Hepatocyte (in vitro differentiated cells): ENCODE results near the gene THUMPD3. TPM values are rescaled to one million over a fixed set of nuclear protein-coding genes. Genes with fewer than 3 reads are reported as not detected.

Experiments used
- DNase-seq: peaks from one replicate; pipeline ENCODE4 v3.0.0-alpha.2; 2016; ENCODE audit warnings: low spot score
- H2AFZ ChIP-seq: fragments of 200-600 bp; sonication (generic); 2 replicates; pipeline ENCODE4 v1.6.0; 2016; ENCODE audit warnings: antibody characterized with exemption, mild to moderate bottlenecking
- H3K27ac ChIP-seq: fragments of 200-600 bp; sonication (generic); 2 replicates; pipeline ENCODE4 v1.5.1; 2016; ENCODE audit warnings: mild to moderate bottlenecking
- H3K27me3 ChIP-seq: fragments of 200-600 bp; sonication (generic); 2 replicates; pipeline ENCODE4 v1.6.1; 2016
- H3K36me3 ChIP-seq: fragments of 200-600 bp; sonication (generic); replicated peaks from 2 replicates; pipeline ENCODE4 v1.5.1; 2016; ENCODE audit warnings: low read depth; ENCODE audit not compliant: insufficient read depth
- H3K4me1 ChIP-seq: fragments of 200-600 bp; sonication (generic); 2 replicates; pipeline ENCODE4 v1.5.1; 2016; ENCODE audit warnings: mild to moderate bottlenecking, moderate library complexity; ENCODE audit not compliant: insufficient read depth
- H3K4me2 ChIP-seq: fragments of 200-600 bp; sonication (generic); 2 replicates; pipeline ENCODE4 v1.6.0; 2016
- H3K4me3 ChIP-seq: fragments of 200-600 bp; sonication (generic); 2 replicates; pipeline ENCODE4 v1.5.1; 2016; ENCODE audit warnings: mild to moderate bottlenecking
- H3K79me2 ChIP-seq: fragments of 200-600 bp; sonication (generic); 2 replicates; pipeline ENCODE4 v1.6.0; 2017; ENCODE audit warnings: mild to moderate bottlenecking
- H3K9me2 ChIP-seq: fragments of 200-600 bp; sonication (generic); replicated peaks from 2 replicates; pipeline ENCODE4 v1.6.0; 2017; ENCODE audit warnings: mild to moderate bottlenecking; ENCODE audit not compliant: insufficient read depth
- H3K9me3 ChIP-seq: fragments of 200-600 bp; sonication (generic); 2 replicates; pipeline ENCODE4 v1.5.1; 2016; ENCODE audit warnings: low read depth, mild to moderate bottlenecking
- H4K20me1 ChIP-seq: fragments of 200-600 bp; sonication (generic); 2 replicates; pipeline ENCODE4 v1.6.0; 2016; ENCODE audit warnings: mild to moderate bottlenecking; ENCODE audit not compliant: insufficient read depth, poor library complexity, severe bottlenecking
- EZH2 ChIP-seq: fragments of 200-600 bp; sonication (generic); IDR thresholded peaks from 2 replicates; pipeline ENCODE4 v1.6.1; 2016; ENCODE audit warnings: antibody characterized with exemption, mild to moderate bottlenecking, borderline replicate concordance
- EZH2phosphoT487 ChIP-seq: fragments of 200-600 bp; sonication (generic); IDR thresholded peaks from one replicate; pipeline ENCODE4 v1.6.1; 2018; ENCODE audit warnings: antibody characterized with exemption, mild to moderate bottlenecking, low read depth, moderate library complexity; ENCODE audit not compliant: unreplicated experiment, severe bottlenecking
- WGBS: methylation state at CpG from one replicate; pipeline ENCODE4 v1.1.6; 2016; ENCODE audit warnings: low lambda C conversion rate; ENCODE audit errors: missing lambda C conversion rate; 5-methylcytosine and 5-hydroxymethylcytosine counted together
- polyA plus RNA-seq: library from polyadenylated mRNA; unstranded; fragments of >200 nt; fragmentation: Nextera tagmentation; extraction: Ambion mirVana; gene quantifications from 2 replicates; pipeline ENCODE4 v1.2.1, GENCODE V29; 2016
- total RNA-seq: library from RNA; depleted of rRNA; stranded (reverse); fragments of >200 nt; gene quantifications from 2 replicates; pipeline ENCODE4 v1.2.3, GENCODE V29; 2014
- TF ChIP-seq, protein P1 (sequence below): fragments of 200-600 bp; sonication (generic); IDR thresholded peaks from 2 replicates; pipeline ENCODE4 v1.5.1; 2016; ENCODE audit warnings: antibody characterized with exemption, mild to moderate bottlenecking; ENCODE audit not compliant: poor library complexity

The THUMPD3 gene
- total and polyA plus RNA-seq, 2 experiments from 2014 or later = 17.3 to 22.7 TPM

- H3K27ac ChIP-seq = no peak overlapping the region
Observed at GRCh38 chr3:9416139-9416780, 53.4 kb downstream of the THUMPD3 start.

DNA sequence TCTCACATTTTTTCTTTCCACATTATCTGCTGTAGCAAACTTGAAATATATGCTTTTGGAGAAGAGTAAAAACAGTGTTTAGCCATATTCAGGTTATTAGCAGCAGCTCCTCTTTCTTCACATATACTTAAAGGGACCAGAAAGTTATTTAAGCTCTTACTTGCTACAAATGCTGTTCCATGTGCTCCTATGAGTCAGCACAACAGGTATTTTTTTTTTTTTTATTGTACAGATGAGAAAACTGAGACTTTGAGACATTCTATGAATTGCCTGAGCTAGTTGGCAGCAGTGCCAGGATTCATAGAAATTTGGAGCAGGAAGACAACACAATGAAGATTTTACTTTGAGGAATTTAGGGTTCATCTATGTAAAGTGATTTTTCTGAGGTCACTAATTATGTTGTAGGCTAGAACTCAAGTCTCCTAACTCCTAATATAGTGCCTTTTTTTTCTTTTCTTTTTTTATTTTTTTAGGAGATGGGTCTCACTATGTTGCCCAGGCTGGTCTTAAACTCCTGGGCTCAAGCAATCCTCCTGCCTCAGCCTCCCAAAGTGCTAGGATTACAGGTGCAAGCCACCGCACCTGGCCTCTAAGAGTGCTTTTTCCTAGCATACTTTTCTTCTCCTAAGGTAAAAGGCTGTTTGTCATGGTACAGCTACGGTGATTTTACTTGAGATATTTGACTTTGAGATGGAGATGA is 58.1 kb downstream of the THUMPD3 start:
- WGBS = 64% methylated on average over 2 of the region's 2 CpGs

More at GRCh38 chr3:9416139-9416780, 53.4 kb downstream of the THUMPD3 start:
- H3K9me3 ChIP-seq = no peaks in the 10 kb centered on the region
- no peaks in the 10 kb centered on the region for H3K36me3 ChIP-seq
- no peak for TF ChIP-seq EZH2phosphoT487
- no peak for TF ChIP-seq EZH2
- TF ChIP-seq, protein P1, sequence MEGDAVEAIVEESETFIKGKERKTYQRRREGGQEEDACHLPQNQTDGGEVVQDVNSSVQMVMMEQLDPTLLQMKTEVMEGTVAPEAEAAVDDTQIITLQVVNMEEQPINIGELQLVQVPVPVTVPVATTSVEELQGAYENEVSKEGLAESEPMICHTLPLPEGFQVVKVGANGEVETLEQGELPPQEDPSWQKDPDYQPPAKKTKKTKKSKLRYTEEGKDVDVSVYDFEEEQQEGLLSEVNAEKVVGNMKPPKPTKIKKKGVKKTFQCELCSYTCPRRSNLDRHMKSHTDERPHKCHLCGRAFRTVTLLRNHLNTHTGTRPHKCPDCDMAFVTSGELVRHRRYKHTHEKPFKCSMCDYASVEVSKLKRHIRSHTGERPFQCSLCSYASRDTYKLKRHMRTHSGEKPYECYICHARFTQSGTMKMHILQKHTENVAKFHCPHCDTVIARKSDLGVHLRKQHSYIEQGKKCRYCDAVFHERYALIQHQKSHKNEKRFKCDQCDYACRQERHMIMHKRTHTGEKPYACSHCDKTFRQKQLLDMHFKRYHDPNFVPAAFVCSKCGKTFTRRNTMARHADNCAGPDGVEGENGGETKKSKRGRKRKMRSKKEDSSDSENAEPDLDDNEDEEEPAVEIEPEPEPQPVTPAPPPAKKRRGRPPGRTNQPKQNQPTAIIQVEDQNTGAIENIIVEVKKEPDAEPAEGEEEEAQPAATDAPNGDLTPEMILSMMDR = no peak
- H3K4me2 ChIP-seq = no peak overlapping the region
- DNase-seq = no peak
- no peaks in the 10 kb centered on the region for H3K4me1 ChIP-seq
- no peaks in the 10 kb centered on the region for H3K27me3 ChIP-seq
- no peak overlapping the region for H3K4me3 ChIP-seq
- H4K20me1 ChIP-seq = peaks cover 100% of the 10 kb centered on the region
- H2AFZ ChIP-seq = no peak overlapping the region
- whole genome bisulfite sequencing = 64% methylated on average over 3 of the region's 3 CpGs
- peaks cover 100% of the 10 kb centered on the region for H3K79me2 ChIP-seq
- no peaks in the 10 kb centered on the region for H3K9me2 ChIP-seq

DNA sequence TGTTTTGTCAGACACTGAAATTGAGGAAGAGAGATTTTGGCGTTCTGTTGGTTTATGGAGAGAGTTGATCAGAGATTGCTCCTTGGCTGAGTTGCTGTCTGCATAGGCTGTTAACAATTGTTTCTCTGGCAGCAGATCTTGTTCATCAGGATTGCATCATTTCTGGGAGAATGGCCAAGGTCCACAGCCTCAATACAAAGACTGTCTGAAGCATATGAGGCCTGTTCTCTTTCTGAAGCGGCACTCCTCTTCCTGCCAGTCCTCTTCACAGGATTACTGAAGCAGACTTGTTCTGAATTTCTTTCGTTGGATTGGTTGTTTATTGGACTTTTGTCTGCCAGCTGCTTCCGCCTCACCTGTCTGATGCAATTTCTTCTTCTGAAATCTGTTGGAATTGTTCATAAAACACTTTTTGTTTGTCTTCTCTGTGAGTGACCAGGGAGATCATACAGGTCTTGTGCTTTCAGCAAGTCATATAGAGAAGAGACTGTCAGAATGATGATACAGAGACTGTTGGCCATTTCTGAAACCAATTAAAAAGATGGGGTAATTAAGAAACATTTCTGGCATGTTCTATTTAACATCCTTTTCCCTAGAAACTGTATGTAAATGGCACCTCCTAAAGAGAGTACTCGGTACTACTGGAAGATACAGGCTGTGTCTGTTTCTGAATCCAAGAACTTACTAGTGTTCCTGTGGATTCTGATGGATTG is 60.0 kb downstream of the THUMPD3 start:
- peaks cover 72% of the 10 kb centered on the region for H4K20me1 ChIP-seq
- H3K36me3 ChIP-seq = no peaks in the 10 kb centered on the region
- H3K4me3 ChIP-seq = no peak overlapping the region
- TF ChIP-seq, protein P1 = peak; percentile 64
- TF ChIP-seq EZH2phosphoT487 = no peak
- H3K79me2 ChIP-seq = peaks cover 92% of the 10 kb centered on the region
- H3K27ac ChIP-seq = peak overlapping the region; percentile 90
- no peaks in the 10 kb centered on the region for H3K27me3 ChIP-seq
- peaks cover 35% of the 10 kb centered on the region for H3K4me1 ChIP-seq
- no peaks in the 10 kb centered on the region for H3K9me2 ChIP-seq
- no peaks in the 10 kb centered on the region for H3K9me3 ChIP-seq
- H2AFZ ChIP-seq = no peak overlapping the region
- peak; percentile 90 for DNase-seq
- 15% methylated on average over 5 of the region's 5 CpGs for WGBS
- H3K4me2 ChIP-seq = peak overlapping the region; percentile 65

More for the DNA sequence above, 58.1 kb downstream of the THUMPD3 start:
- H4K20me1 ChIP-seq = peaks cover 90% of the 10 kb centered on the region
- H3K9me2 ChIP-seq = no peaks in the 10 kb centered on the region
- DNase-seq = no peak
- peaks cover 35% of the 10 kb centered on the region for H3K4me1 ChIP-seq
- H3K79me2 ChIP-seq = peaks cover 93% of the 10 kb centered on the region
- TF ChIP-seq EZH2 (no peak), EZH2phosphoT487 (no peak)
- TF ChIP-seq, protein P1 = no peak
- peak overlapping the region; percentile 90 for H3K27ac ChIP-seq
- no peak overlapping the region for H3K4me3 ChIP-seq
- H3K36me3 ChIP-seq = no peaks in the 10 kb centered on the region
- H3K4me2 ChIP-seq = no peak overlapping the region
- H2AFZ ChIP-seq = no peak overlapping the region
- no peaks in the 10 kb centered on the region for H3K27me3 ChIP-seq
- H3K9me3 ChIP-seq = no peaks in the 10 kb centered on the region
